BE2C (cell line): ENCODE results near the gene LTBP1.

Experiments
- DNase-seq: peaks from one replicate; pipeline ENCODE4 v3.0.0-alpha.2; 2020
- H3K27me3 ChIP-seq: fragments of 250-450 bp; sonication (Bioruptor Pico); 2 replicates; pipeline ENCODE4 v1.5.1; 2020; ENCODE audit warnings: mild to moderate bottlenecking
- H3K36me3 ChIP-seq: fragments of 250-450 bp; sonication (Bioruptor Pico); 2 replicates; pipeline ENCODE4 v1.5.1; 2020; ENCODE audit warnings: mild to moderate bottlenecking
- H3K4me1 ChIP-seq: fragments of 250-450 bp; sonication (Bioruptor Pico); 2 replicates; pipeline ENCODE4 v1.5.1; 2020
- H3K4me3 ChIP-seq: 2 replicates; pipeline ENCODE4 v1.5.1; 2011; ENCODE audit warnings: low read depth, low read length
- H3K9me3 ChIP-seq: fragments of 250-450 bp; sonication (Bioruptor Pico); 2 replicates; pipeline ENCODE4 v1.5.1; 2020
- CTCF ChIP-seq: IDR thresholded peaks from 2 replicates; pipeline ENCODE4 v1.5.1; 2012; ENCODE audit warnings: mild to moderate bottlenecking, low read depth, low read length

The LTBP1 gene

GRCh38 chr2:33333433-33333832 lies 386.7 kb downstream of the LTBP1 start:
- Histone ChIP-seq H3K27me3 (peaks cover 10% of the 10 kb centered on the region), H3K36me3 (no peaks in the 10 kb centered on the region), H3K4me3 (no peak overlapping the region), H3K4me1 (no peaks in the 10 kb centered on the region), H3K9me3 (no peaks in the 10 kb centered on the region)
- no peak for DNase-seq
- no peak for TF ChIP-seq CTCF

GRCh38 chr2:33334083-33334482 lies 387.3 kb downstream of the LTBP1 start:
- Histone ChIP-seq H3K27me3 (peaks cover 17% of the 10 kb centered on the region), H3K4me1 (no peaks in the 10 kb centered on the region), H3K36me3 (no peaks in the 10 kb centered on the region), H3K9me3 (no peaks in the 10 kb centered on the region), H3K4me3 (no peak overlapping the region)
- no peak for TF ChIP-seq CTCF
- no peak for DNase-seq

GRCh38 chr2:33335516-33335915 lies 388.8 kb downstream of the LTBP1 start:
- no peak for TF ChIP-seq CTCF
- H3K9me3 ChIP-seq = no peaks in the 10 kb centered on the region

GRCh38 chr2:33336036-33336625 lies 389.4 kb downstream of the LTBP1 start:
- peaks cover 17% of the 10 kb centered on the region for H3K27me3 ChIP-seq
- no peaks in the 10 kb centered on the region for H3K4me1 ChIP-seq
- H3K9me3 ChIP-seq = no peaks in the 10 kb centered on the region
- no peak for TF ChIP-seq CTCF
- H3K36me3 ChIP-seq = no peaks in the 10 kb centered on the region
- no peak for DNase-seq
- H3K4me3 ChIP-seq = no peak overlapping the region

More at GRCh38 chr2:33335516-33335915, 388.8 kb downstream of the LTBP1 start:
- Histone ChIP-seq H3K4me1 (no peaks in the 10 kb centered on the region), H3K4me3 (no peak overlapping the region), H3K36me3 (no peaks in the 10 kb centered on the region), H3K27me3 (peaks cover 17% of the 10 kb centered on the region)
- no peak for DNase-seq

GRCh38 chr2:33337385-33337960 lies 390.7 kb downstream of the LTBP1 start:
- no peak overlapping the region for H3K4me3 ChIP-seq
- no peaks in the 10 kb centered on the region for H3K36me3 ChIP-seq
- DNase-seq = no peak
- TF ChIP-seq CTCF = no peak
- no peaks in the 10 kb centered on the region for H3K4me1 ChIP-seq
- peaks cover 17% of the 10 kb centered on the region for H3K27me3 ChIP-seq
- no peaks in the 10 kb centered on the region for H3K9me3 ChIP-seq

- Histone ChIP-seq H3K36me3 (no peaks in the 10 kb centered on the region), H3K27me3 (peaks cover 17% of the 10 kb centered on the region), H3K4me1 (no peaks in the 10 kb centered on the region), H3K4me3 (no peak overlapping the region), H3K9me3 (no peaks in the 10 kb centered on the region)
- no peak for TF ChIP-seq CTCF
- no peak for DNase-seq
Measured at GRCh38 chr2:33337981-33338380, 391.2 kb downstream of the LTBP1 start.
